ENCODE measurements around the gene ARPC1B. TPM values are rescaled to one million over a fixed set of nuclear protein-coding genes. Genes with fewer than 3 reads are reported as not detected.
"Not testable (repeated sequence)": the region's sequence is repeated elsewhere in the genome, so short reads cannot be mapped to it uniquely, and the experiment has no call there.

Gene ARPC1B
- total RNA-seq, 1 donor from 2014 or later, result 300 TPM

DNA sequence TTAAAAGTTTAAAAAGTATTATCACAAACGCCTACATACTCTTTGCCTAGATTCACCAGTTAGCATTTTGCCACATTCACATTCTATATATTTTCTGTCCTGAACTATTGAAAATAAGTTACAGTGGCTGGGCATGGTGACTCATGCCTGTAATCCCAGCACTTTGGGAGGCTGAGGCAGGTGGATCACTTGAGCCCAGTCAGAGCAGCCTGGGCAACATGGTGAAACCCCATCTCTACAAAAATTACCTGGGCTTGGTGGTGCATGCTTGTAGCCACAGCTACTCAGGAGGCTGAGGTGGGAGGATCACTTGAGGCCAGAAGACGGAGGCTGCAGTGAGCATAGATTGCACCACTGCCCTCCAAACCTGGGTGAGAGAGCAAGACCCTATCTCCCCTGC lies 43.5 kb upstream of the ARPC1B start:
- no peak for TF ChIP-seq CTCF (IDR thresholded peaks at IDR 0.05)
- DNase-seq (no peak), ATAC-seq (ENCODE audit: low read depth) (no peak)
- Mint-ChIP-seq H3K9me3 (no peaks in the 10 kb centered on the region), H3K4me1 (peaks cover 54% of the 10 kb centered on the region), H3K36me3 (ENCODE audit: low read depth) (peaks cover 42% of the 10 kb centered on the region), H3K27me3 (no peaks in the 10 kb centered on the region), H3K4me3 (no peak overlapping the region), H3K27ac (no peak overlapping the region)
- POLR2A ChIA-PET, result interaction anchor here (0.6 kb wide), 1 partner anchor 27 kb away, joined by 6 read pairs; no protein-coding TSS in a partner anchor
- CTCF ChIA-PET, result no interaction called here
- intact Hi-C loops (cut with micrococcal nuclease), result no loop called here

GRCh38 chr7:99339595-99339994 lies 34.9 kb upstream of the ARPC1B start:
- TF ChIP-seq CTCF (IDR thresholded peaks at IDR 0.05), result no peak
- no peaks in the 10 kb centered on the region for H3K9me3 Mint-ChIP-seq
- H3K36me3 Mint-ChIP-seq (ENCODE audit: low read depth), result peaks cover 76% of the 10 kb centered on the region
- ChIA-PET CTCF (no interaction called here), POLR2A (no interaction called here)
- intact Hi-C loops (cut with micrococcal nuclease), result no loop called here
- no peaks in the 10 kb centered on the region for H3K4me1 Mint-ChIP-seq
- no peak overlapping the region for H3K4me3 Mint-ChIP-seq
- H3K27ac Mint-ChIP-seq, result no peak overlapping the region
- no peaks in the 10 kb centered on the region for H3K27me3 Mint-ChIP-seq
- DNase-seq, result no peak
- no peak for ATAC-seq (ENCODE audit: low read depth)

GRCh38 chr7:99340659-99341058 lies 33.9 kb upstream of the ARPC1B start:
- TF ChIP-seq CTCF (IDR thresholded peaks at IDR 0.05), result no peak
- Mint-ChIP-seq H3K27ac (no peak overlapping the region), H3K27me3 (no peaks in the 10 kb centered on the region), H3K4me1 (no peaks in the 10 kb centered on the region), H3K9me3 (no peaks in the 10 kb centered on the region), H3K36me3 (ENCODE audit: low read depth) (peaks cover 75% of the 10 kb centered on the region), H3K4me3 (no peak overlapping the region)
- DNase-seq (no peak), ATAC-seq (ENCODE audit: low read depth) (no peak)
- CTCF ChIA-PET, result no interaction called here
- POLR2A ChIA-PET, result no interaction called here
- intact Hi-C loops (cut with micrococcal nuclease), result no loop called here

- Mint-ChIP-seq H3K9me3 (no peaks in the 10 kb centered on the region), H3K27me3 (no peaks in the 10 kb centered on the region), H3K4me3 (no peak overlapping the region), H3K27ac (no peak overlapping the region), H3K4me1 (no peaks in the 10 kb centered on the region), H3K36me3 (ENCODE audit: low read depth) (peaks cover 77% of the 10 kb centered on the region)
- ChIA-PET CTCF (no interaction called here), POLR2A (no interaction called here)
- intact Hi-C loops (cut with micrococcal nuclease), result no loop called here
- TF ChIP-seq CTCF (IDR thresholded peaks at IDR 0.05), result no peak
- DNase-seq (no peak), ATAC-seq (ENCODE audit: low read depth) (no peak)
Measured at GRCh38 chr7:99344061-99344647, 30.4 kb upstream of the ARPC1B start.

DNA sequence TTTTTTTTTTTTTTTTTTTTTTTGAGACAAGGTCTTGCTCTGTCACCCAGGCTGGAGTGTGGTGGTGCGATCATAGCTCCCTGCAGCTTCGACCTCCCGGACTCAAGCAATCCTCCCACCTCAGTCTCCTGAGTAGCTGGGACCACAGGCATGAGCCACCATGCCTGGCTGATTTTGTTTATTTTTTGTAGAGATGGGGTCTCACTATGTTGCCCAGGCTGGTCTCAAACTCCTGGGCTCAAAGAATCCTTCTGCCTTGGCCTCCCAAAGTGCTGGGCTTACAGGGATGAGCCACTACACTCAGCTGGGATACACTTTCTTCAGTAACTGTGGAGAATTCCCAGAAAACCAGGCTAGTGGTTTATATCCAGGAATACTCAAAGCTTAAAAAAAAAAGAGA lies 23.9 kb upstream of the ARPC1B start:
- intact Hi-C loops (cut with micrococcal nuclease); DNase-seq; H3K9me3 Mint-ChIP-seq; H3K27ac Mint-ChIP-seq; ATAC-seq (ENCODE audit: low read depth); H3K27me3 Mint-ChIP-seq; H3K4me3 Mint-ChIP-seq; POLR2A ChIA-PET; CTCF ChIA-PET; H3K4me1 Mint-ChIP-seq: not testable (repeated sequence)
- H3K36me3 Mint-ChIP-seq (ENCODE audit: low read depth), result peaks cover 66% of the 10 kb centered on the region

DNA sequence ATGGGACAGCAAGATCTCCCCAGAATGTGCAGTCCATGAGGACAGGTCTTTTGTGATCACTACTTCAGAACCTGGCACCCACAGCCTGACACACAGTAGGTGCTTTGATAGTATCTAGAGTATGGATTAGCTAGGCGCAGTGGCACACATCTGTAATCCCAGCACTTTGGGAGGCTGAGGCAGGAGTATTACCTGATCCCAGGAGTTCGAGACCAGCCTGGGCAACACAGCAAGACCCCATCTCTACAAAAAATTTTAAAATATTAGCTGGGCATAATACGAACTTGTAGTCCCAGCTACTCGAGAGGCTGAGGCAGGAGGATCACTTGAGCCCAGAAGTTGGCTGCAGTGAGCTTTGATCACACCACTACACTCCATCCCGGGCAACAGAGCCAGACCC lies 22.3 kb upstream of the ARPC1B start:
- intact Hi-C loops (cut with micrococcal nuclease), result no loop called here
- POLR2A ChIA-PET, result interaction anchor here (0.6 kb wide), 1 partner anchor 532 kb away, joined by 3 read pairs; no protein-coding TSS in a partner anchor
- no peaks in the 10 kb centered on the region for H3K27me3 Mint-ChIP-seq

More for the DNA sequence above, 22.3 kb upstream of the ARPC1B start:
- CTCF ChIA-PET, result no interaction called here
- Mint-ChIP-seq H3K4me1 (no peaks in the 10 kb centered on the region), H3K36me3 (ENCODE audit: low read depth) (peaks cover 66% of the 10 kb centered on the region), H3K4me3 (no peak overlapping the region), H3K27ac (no peak overlapping the region), H3K9me3 (no peaks in the 10 kb centered on the region)
- DNase-seq (no peak), ATAC-seq (ENCODE audit: low read depth) (no peak)
- no peak for TF ChIP-seq CTCF (IDR thresholded peaks at IDR 0.05)
